ENCODE data around the gene ALDH1B1.

Gene ALDH1B1

DNA sequence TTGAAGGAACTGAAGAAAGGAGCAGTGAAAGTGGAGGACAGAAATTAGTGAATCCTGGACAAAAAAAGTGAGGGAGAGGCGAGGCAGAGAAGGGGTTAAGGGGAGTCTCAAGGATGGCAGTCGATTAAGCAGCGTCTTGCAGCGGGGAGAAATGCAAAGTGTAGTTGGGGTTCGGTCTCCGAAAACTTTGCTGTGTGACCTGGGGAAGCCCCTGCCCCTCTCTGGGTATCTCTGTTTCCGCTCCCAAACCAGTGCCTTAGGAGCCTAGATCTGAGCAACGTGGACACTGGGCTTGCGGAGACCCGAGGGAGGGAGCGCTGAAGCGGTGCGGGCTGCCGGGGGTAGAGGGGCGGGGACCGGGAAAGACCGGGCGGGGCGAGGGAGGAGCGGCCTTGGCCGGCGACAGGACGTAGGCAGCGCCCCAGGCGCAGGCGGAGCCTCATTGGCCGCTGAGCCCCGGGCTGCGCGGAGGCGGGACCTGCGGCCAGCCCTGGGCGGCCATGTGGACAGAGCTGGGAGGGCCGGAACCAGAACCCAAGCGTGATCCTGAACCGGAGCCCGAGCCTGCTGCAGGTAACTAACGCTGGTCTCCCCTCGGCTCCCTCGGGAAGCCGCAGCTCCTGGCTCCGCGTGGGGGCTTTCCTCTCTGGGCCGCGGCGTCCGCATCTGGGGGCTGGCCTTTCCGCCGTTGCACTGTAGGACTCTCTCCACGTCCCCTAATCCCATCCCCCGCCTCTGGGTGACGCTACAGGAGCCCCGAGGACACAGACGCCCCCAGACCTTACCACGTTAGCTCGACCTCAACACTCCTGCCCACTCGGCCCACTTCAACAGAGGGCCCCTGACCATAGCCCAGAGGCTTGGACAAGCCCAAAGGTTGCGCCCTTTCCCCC is at the start of gene ALDH1B1:
Gene ALDH1B1 (plus strand): TSS at position 468 of the 893 bp plus-strand sequence. CDS start 3,047 bp downstream, outside the sequence.
- no peak for TF ChIP-seq CTCF (IDR thresholded peaks at IDR 0.05)
- Histone ChIP-seq H3K4me3 (peak within 1 kb of the TSS; percentile 76), H3K27ac (peak within 1 kb of the TSS; percentile 90 to 93)
- peak; percentile 93 for DNase-seq (ENCODE audit: low spot score)

DNA sequence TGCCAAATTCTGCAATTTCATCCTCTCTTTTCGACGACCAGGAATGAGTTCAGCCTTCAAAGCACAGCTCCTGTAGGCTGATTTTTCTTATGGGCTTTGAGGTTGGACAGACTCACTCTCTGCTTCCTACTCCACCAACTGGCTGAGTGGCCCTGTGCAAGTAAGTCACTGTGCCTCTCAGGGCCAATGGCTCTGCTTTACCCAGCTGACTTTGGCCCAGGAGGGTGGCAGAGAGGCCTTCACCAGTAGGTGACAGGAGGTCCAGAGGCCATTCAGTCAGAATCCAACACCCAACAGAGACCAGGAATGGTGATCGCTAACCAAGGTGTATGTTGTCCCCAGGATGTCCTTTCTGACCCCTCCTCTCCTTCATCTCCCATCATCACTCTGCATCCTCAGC is 49.5 kb upstream of the ALDH1B1 start:
- Histone ChIP-seq H3K4me3 (no peak overlapping the region), H3K27ac (no peak overlapping the region)
- DNase-seq (ENCODE audit: low spot score): no peak
- TF ChIP-seq CTCF (IDR thresholded peaks at IDR 0.05): no peak

DNA sequence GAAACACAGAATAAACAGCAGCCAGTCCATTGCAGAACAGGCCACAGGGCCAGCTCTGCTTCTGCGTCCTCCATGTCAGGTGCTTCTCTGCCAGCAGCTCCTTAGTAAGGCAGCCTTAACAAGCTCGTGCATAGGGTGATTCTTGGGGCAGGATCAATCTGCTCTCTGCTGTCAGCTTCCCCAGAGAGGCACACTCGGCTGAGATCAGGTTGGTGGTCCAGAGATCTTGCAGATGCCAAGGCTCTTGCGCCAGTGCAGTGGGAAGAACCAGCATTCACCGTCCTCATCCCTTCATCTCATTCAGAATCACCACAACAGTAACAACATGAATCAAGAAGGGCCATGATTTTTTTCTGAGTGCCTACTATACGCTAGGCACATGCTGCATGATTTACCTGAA is 49.0 kb upstream of the ALDH1B1 start:
- DNase-seq (ENCODE audit: low spot score): no peak
- no peak for TF ChIP-seq CTCF (IDR thresholded peaks at IDR 0.05)
- H3K4me3 ChIP-seq: no peak overlapping the region

GRCh38 chr9:38344566-38345324 is 47.8 kb upstream of the ALDH1B1 start:
- Histone ChIP-seq H3K4me3 (no peak overlapping the region), H3K27ac (no peak overlapping the region)
- no peak for DNase-seq (ENCODE audit: low spot score)
- no peak for TF ChIP-seq CTCF (IDR thresholded peaks at IDR 0.05)

More for the DNA sequence above, 49.0 kb upstream of the ALDH1B1 start:
- H3K27ac ChIP-seq: no peak overlapping the region

DNA sequence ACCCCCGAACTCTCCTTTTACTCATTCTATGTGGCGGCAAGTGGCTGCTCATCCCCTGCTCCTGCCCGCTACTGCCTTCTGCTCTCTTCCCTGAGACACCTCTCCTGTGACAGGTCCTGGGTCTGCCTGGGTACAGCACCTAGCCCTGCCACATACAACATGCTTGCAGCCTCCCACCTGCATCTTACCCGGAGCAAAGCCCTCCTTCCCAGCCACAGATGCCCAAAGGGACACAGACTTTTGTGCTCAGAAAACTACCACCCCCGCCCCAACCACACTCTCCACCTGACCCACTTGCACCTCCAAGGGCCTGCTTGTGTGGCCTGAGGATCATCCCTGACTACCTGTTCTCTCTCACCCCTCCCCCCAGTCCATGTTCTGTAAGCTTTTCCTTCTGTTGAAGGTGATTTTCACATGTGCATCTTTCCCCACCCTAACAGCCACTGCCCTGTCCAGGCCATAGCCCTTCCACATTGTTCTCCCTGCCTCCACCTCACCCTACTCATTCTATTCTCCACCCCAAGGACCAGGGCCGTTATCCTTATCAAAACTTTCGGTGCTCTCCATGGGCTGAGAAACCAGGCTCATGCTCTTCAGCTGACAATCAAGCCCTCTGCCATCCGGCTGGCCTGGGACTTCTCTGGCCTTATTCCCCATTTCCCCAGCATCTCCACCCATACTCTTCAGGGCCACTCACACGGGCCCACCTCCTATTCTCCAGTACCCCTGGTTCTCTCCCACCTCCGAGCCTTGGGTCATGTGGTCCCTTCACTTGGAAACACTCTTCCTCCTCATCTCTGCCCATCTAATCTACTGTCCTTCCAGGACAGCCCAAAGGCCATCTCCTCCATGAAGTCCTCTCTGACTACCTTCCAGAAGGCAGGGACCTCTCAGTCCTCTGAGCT is 46.4 kb upstream of the ALDH1B1 start:
- TF ChIP-seq CTCF (IDR thresholded peaks at IDR 0.05): no peak
- DNase-seq (ENCODE audit: low spot score): no peak
- Histone ChIP-seq H3K27ac (no peak overlapping the region), H3K4me3 (no peak overlapping the region)

DNA sequence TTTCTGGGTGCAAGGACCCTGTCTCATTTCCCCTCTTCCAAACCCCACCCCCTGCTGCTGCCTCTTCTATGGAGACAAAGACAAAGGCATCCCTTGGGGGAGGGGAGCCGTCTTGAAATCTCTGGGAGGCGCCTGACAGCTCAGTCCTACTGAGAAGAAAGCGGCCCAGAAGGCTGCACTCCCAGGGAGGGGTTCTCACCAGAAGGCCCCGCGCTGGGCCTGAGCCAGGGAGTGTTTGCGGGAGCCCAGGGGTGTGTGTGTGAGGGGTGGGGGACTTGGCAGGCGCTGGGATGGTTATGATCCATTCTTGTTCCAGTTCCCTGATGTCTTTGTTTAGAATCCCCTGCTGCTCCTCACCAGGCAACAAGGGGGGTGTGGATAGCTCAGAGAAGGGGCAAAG is 45.7 kb upstream of the ALDH1B1 start:
- H3K4me3 ChIP-seq: no peak overlapping the region
- no peak for DNase-seq (ENCODE audit: low spot score)

More for the DNA sequence above, 45.7 kb upstream of the ALDH1B1 start:
- H3K27ac ChIP-seq: no peak overlapping the region
- no peak for TF ChIP-seq CTCF (IDR thresholded peaks at IDR 0.05)

All from coronary artery (tissue), 2 donors.